ENCODE results near the gene UBD.

UBD gene

GRCh38 chr6:29563435-29563965 lies 4.0 kb upstream of the UBD start:
- Histone ChIP-seq H3K4me1 (ENCODE audit: control extremely low read depth in 1 of 4, control insufficient read depth in 4 of 4, insufficient read depth in 4 of 4, low read length in 3 of 4) (peaks cover 0 to 12% (median 0%) of the 10 kb centered on the region in 4 experiments), H3K36me3 (ENCODE audit: control insufficient read depth in 4 of 4, insufficient read depth in 4 of 4, low read length in 3 of 4) (no peaks in the 10 kb centered on the region), H3K27me3 (replicated peaks in 2 of 5; ENCODE audit: control insufficient read depth in 4 of 5, insufficient read depth in 5 of 5, low read length in 4 of 5) (peaks cover 0 to 3% (median 0%) of the 10 kb centered on the region in 5 experiments), H3K27ac (ENCODE audit: insufficient read depth in 1 of 2, low read depth in 1 of 2, low read length in 2 of 2, poor library complexity in 1 of 2, severe bottlenecking in 2 of 2) (no peak overlapping the region), H3K9me3 (ENCODE audit: control extremely low read depth in 1 of 5, control insufficient read depth in 4 of 5, insufficient read depth in 2 of 5, low read depth in 1 of 5, low read length in 4 of 5) (no peaks in the 10 kb centered on the region), H3K4me3 (ENCODE audit: control insufficient read depth in 1 of 7, extremely low read depth in 1 of 7, insufficient read depth in 4 of 7, low read depth in 2 of 7, low read length in 6 of 7) (peak overlapping the region in 1 of 7 experiments; percentile 10)
- DNase-seq = peak; percentile 21 to 69 (median 65)
- WGBS (ENCODE audit: insufficient coverage) = 16% methylated on average over 2 of the region's 3 CpGs
- ChIA-PET POLR2A (no interaction called here), CTCF (interaction anchor here (1.4 kb wide), 1 partner anchor 24 kb away, joined by 4 read pairs; no protein-coding TSS in a partner anchor)

GRCh38 chr6:29561606-29562181 lies 2.2 kb upstream of the UBD start:
- H3K4me3 ChIP-seq (ENCODE audit: control insufficient read depth in 1 of 7, extremely low read depth in 1 of 7, insufficient read depth in 4 of 7, low read depth in 2 of 7, low read length in 6 of 7) = no peak overlapping the region
- WGBS (ENCODE audit: insufficient coverage) = 100% methylated on average over 1 of the region's 1 CpG
- ChIA-PET POLR2A (no interaction called here), CTCF (no interaction called here)
- H3K36me3 ChIP-seq (ENCODE audit: control insufficient read depth in 4 of 4, insufficient read depth in 4 of 4, low read length in 3 of 4) = no peaks in the 10 kb centered on the region
- no peaks in the 10 kb centered on the region for H3K9me3 ChIP-seq (ENCODE audit: control extremely low read depth in 1 of 5, control insufficient read depth in 4 of 5, insufficient read depth in 2 of 5, low read depth in 1 of 5, low read length in 4 of 5)
- H3K27ac ChIP-seq (ENCODE audit: insufficient read depth in 1 of 2, low read depth in 1 of 2, low read length in 2 of 2, poor library complexity in 1 of 2, severe bottlenecking in 2 of 2) = no peak overlapping the region
- DNase-seq = no peak
- peaks cover 0 to 12% (median 0%) of the 10 kb centered on the region in 4 experiments for H3K4me1 ChIP-seq (ENCODE audit: control extremely low read depth in 1 of 4, control insufficient read depth in 4 of 4, insufficient read depth in 4 of 4, low read length in 3 of 4)
- peaks cover 0 to 3% (median 0%) of the 10 kb centered on the region in 5 experiments for H3K27me3 ChIP-seq (replicated peaks in 2 of 5; ENCODE audit: control insufficient read depth in 4 of 5, insufficient read depth in 5 of 5, low read length in 4 of 5)

- ChIA-PET POLR2A (no interaction called here), CTCF (interaction anchor here (1.2 kb wide), 1 partner anchor 23 kb away, joined by 3 read pairs; no protein-coding TSS in a partner anchor)
These were observed 1.6 kb upstream of the UBD start for GRCh38 chr6:29561091-29561490.

GRCh38 chr6:29558439-29559079 lies 973 bp downstream of the UBD start:
- no peak overlapping the region for H3K4me3 ChIP-seq (ENCODE audit: control insufficient read depth in 1 of 7, extremely low read depth in 1 of 7, insufficient read depth in 4 of 7, low read depth in 2 of 7, low read length in 6 of 7)
- H3K36me3 ChIP-seq (ENCODE audit: control insufficient read depth in 4 of 4, insufficient read depth in 4 of 4, low read length in 3 of 4) = no peaks in the 10 kb centered on the region
- CTCF ChIA-PET = no interaction called here
- H3K27ac ChIP-seq (ENCODE audit: insufficient read depth in 1 of 2, low read depth in 1 of 2, low read length in 2 of 2, poor library complexity in 1 of 2, severe bottlenecking in 2 of 2) = no peak overlapping the region
- POLR2A ChIA-PET = interaction anchor here (0.6 kb wide), 1 partner anchor 11 kb away, joined by 3 read pairs; no protein-coding TSS in a partner anchor
- H3K9me3 ChIP-seq (ENCODE audit: control extremely low read depth in 1 of 5, control insufficient read depth in 4 of 5, insufficient read depth in 2 of 5, low read depth in 1 of 5, low read length in 4 of 5) = no peaks in the 10 kb centered on the region
- H3K4me1 ChIP-seq (ENCODE audit: control extremely low read depth in 1 of 4, control insufficient read depth in 4 of 4, insufficient read depth in 4 of 4, low read length in 3 of 4) = peaks cover 0 to 13% (median 6%) of the 10 kb centered on the region in 4 experiments
- WGBS (ENCODE audit: insufficient coverage) = 95% methylated on average over 20 of the region's 22 CpGs
- no peak for DNase-seq
- H3K27me3 ChIP-seq (replicated peaks in 2 of 5; ENCODE audit: control insufficient read depth in 4 of 5, insufficient read depth in 5 of 5, low read length in 4 of 5) = peaks cover 13 to 30% (median 19%) of the 10 kb centered on the region in 5 experiments

More at GRCh38 chr6:29561091-29561490, 1.6 kb upstream of the UBD start:
- H3K27ac ChIP-seq (ENCODE audit: insufficient read depth in 1 of 2, low read depth in 1 of 2, low read length in 2 of 2, poor library complexity in 1 of 2, severe bottlenecking in 2 of 2) = no peak overlapping the region
- H3K4me3 ChIP-seq (ENCODE audit: control insufficient read depth in 1 of 7, extremely low read depth in 1 of 7, insufficient read depth in 4 of 7, low read depth in 2 of 7, low read length in 6 of 7) = no peak overlapping the region
- DNase-seq = no peak
- no peaks in the 10 kb centered on the region for H3K9me3 ChIP-seq (ENCODE audit: control extremely low read depth in 1 of 5, control insufficient read depth in 4 of 5, insufficient read depth in 2 of 5, low read depth in 1 of 5, low read length in 4 of 5)
- H3K36me3 ChIP-seq (ENCODE audit: control insufficient read depth in 4 of 4, insufficient read depth in 4 of 4, low read length in 3 of 4) = no peaks in the 10 kb centered on the region
- H3K4me1 ChIP-seq (ENCODE audit: control extremely low read depth in 1 of 4, control insufficient read depth in 4 of 4, insufficient read depth in 4 of 4, low read length in 3 of 4) = peaks cover 0 to 12% (median 0%) of the 10 kb centered on the region in 4 experiments
- H3K27me3 ChIP-seq (replicated peaks in 2 of 5; ENCODE audit: control insufficient read depth in 4 of 5, insufficient read depth in 5 of 5, low read length in 4 of 5) = peaks cover 0 to 5% (median 3%) of the 10 kb centered on the region in 5 experiments

- CTCF ChIA-PET = interaction anchor here (0.8 kb wide), 1 partner anchor 32 kb away, joined by 3 read pairs; no protein-coding TSS in a partner anchor
- no peaks in the 10 kb centered on the region for H3K9me3 ChIP-seq (ENCODE audit: control extremely low read depth in 1 of 5, control insufficient read depth in 4 of 5, insufficient read depth in 2 of 5, low read depth in 1 of 5, low read length in 4 of 5)
- POLR2A ChIA-PET = no interaction called here
- no peak overlapping the region for H3K4me3 ChIP-seq (ENCODE audit: control insufficient read depth in 1 of 7, extremely low read depth in 1 of 7, insufficient read depth in 4 of 7, low read depth in 2 of 7, low read length in 6 of 7)
- no peak overlapping the region for H3K27ac ChIP-seq (ENCODE audit: insufficient read depth in 1 of 2, low read depth in 1 of 2, low read length in 2 of 2, poor library complexity in 1 of 2, severe bottlenecking in 2 of 2)
- H3K36me3 ChIP-seq (ENCODE audit: control insufficient read depth in 4 of 4, insufficient read depth in 4 of 4, low read length in 3 of 4) = no peaks in the 10 kb centered on the region
- H3K4me1 ChIP-seq (ENCODE audit: control extremely low read depth in 1 of 4, control insufficient read depth in 4 of 4, insufficient read depth in 4 of 4, low read length in 3 of 4) = peaks cover 4 to 17% (median 15%) of the 10 kb centered on the region in 4 experiments
- H3K27me3 ChIP-seq (replicated peaks in 2 of 5; ENCODE audit: control insufficient read depth in 4 of 5, insufficient read depth in 5 of 5, low read length in 4 of 5) = peaks cover 15 to 37% (median 28%) of the 10 kb centered on the region in 5 experiments
- DNase-seq = no peak
These were observed 2.2 kb downstream of the UBD start for GRCh38 chr6:29557320-29557719.

- H3K9me3 ChIP-seq (ENCODE audit: control extremely low read depth in 1 of 5, control insufficient read depth in 4 of 5, insufficient read depth in 2 of 5, low read depth in 1 of 5, low read length in 4 of 5) = no peaks in the 10 kb centered on the region
- no peaks in the 10 kb centered on the region for H3K36me3 ChIP-seq (ENCODE audit: control insufficient read depth in 4 of 4, insufficient read depth in 4 of 4, low read length in 3 of 4)
- H3K27ac ChIP-seq (ENCODE audit: insufficient read depth in 1 of 2, low read depth in 1 of 2, low read length in 2 of 2, poor library complexity in 1 of 2, severe bottlenecking in 2 of 2) = no peak overlapping the region
- H3K27me3 ChIP-seq (replicated peaks in 2 of 5; ENCODE audit: control insufficient read depth in 4 of 5, insufficient read depth in 5 of 5, low read length in 4 of 5) = peaks cover 15 to 37% (median 28%) of the 10 kb centered on the region in 5 experiments
- no peak overlapping the region for H3K4me3 ChIP-seq (ENCODE audit: control insufficient read depth in 1 of 7, extremely low read depth in 1 of 7, insufficient read depth in 4 of 7, low read depth in 2 of 7, low read length in 6 of 7)
- DNase-seq = no peak
- peaks cover 4 to 17% (median 15%) of the 10 kb centered on the region in 4 experiments for H3K4me1 ChIP-seq (ENCODE audit: control extremely low read depth in 1 of 4, control insufficient read depth in 4 of 4, insufficient read depth in 4 of 4, low read length in 3 of 4)
- ChIA-PET CTCF (interaction anchor here (0.9 kb wide), 1 partner anchor 34 kb away, joined by 3 read pairs; no protein-coding TSS in a partner anchor), POLR2A (no interaction called here)
- 88% methylated on average over 3 of the region's 5 CpGs for WGBS (ENCODE audit: insufficient coverage)
These were observed 4.8 kb downstream of the UBD start for GRCh38 chr6:29554764-29555163.

All from common myeloid progenitor, CD34-positive (primary cell).